GM21367 (cell line): ENCODE data around the gene HK1.
A peak's percentile ranks its signal among the peaks of the same experiment; 100 is the strongest.
"Not testable (repeated sequence)": the region's sequence is repeated elsewhere in the genome, so short reads cannot be mapped to it uniquely, and the experiment has no call there.

Experiments used
- ATAC-seq: cut with Tn5 transposase; IDR thresholded peaks from one replicate; pipeline ENCODE4 v1.9.1; 2021; ENCODE audit not compliant: unreplicated experiment

The HK1 gene

GRCh38 chr10:69326692-69327091, 48.4 kb downstream of the HK1 start:
- ATAC-seq = no peak

- ATAC-seq = peak; percentile 84
Measured at GRCh38 chr10:69327463-69328379, 49.4 kb downstream of the HK1 start.

GRCh38 chr10:69328380-69328735, 50.1 kb downstream of the HK1 start:
- peak; percentile 12 for ATAC-seq

GRCh38 chr10:69328888-69329287, 50.6 kb downstream of the HK1 start:
- ATAC-seq = not testable (repeated sequence)

GRCh38 chr10:69329721-69330178, 51.5 kb downstream of the HK1 start:
- no peak for ATAC-seq

GRCh38 chr10:69331161-69331560, 52.9 kb downstream of the HK1 start:
- no peak for ATAC-seq

- ATAC-seq = no peak
Measured at GRCh38 chr10:69332278-69333010, 54.1 kb downstream of the HK1 start.

- ATAC-seq = no peak
Measured at GRCh38 chr10:69333205-69333604, 54.9 kb downstream of the HK1 start.

GRCh38 chr10:69333865-69334301, 55.6 kb downstream of the HK1 start:
- ATAC-seq = not testable (repeated sequence)

GRCh38 chr10:69334302-69335062, 56.2 kb downstream of the HK1 start:
- ATAC-seq = no peak

- no peak for ATAC-seq
Measured at GRCh38 chr10:69335063-69335587, 56.8 kb downstream of the HK1 start.

GRCh38 chr10:69335613-69336012, 57.3 kb downstream of the HK1 start:
- ATAC-seq = no peak

GRCh38 chr10:69336952-69337295, 58.6 kb downstream of the HK1 start:
- no peak for ATAC-seq

- no peak for ATAC-seq
Measured at GRCh38 chr10:69337296-69338132, 59.2 kb downstream of the HK1 start.

GRCh38 chr10:69338133-69338456, 59.8 kb downstream of the HK1 start:
- no peak for ATAC-seq

- no peak for ATAC-seq
Measured at GRCh38 chr10:69338547-69339450, 60.5 kb downstream of the HK1 start.

GRCh38 chr10:69340695-69341094, 62.4 kb downstream of the HK1 start:
- no peak for ATAC-seq

GRCh38 chr10:69343905-69344304, 65.6 kb downstream of the HK1 start:
- ATAC-seq = no peak

GRCh38 chr10:69344591-69345252, 66.4 kb downstream of the HK1 start:
- no peak for ATAC-seq
